Measurements from ENCODE around the gene LRATD1. TPM values are rescaled to one million over a fixed set of nuclear protein-coding genes. Genes with fewer than 3 reads are reported as not detected.

LRATD1 gene
- total RNA-seq (2022) (0.27 and 0.35 TPM in 2 replicates), Bru-seq, nascent RNA (percentile 20 among the genes with signal in this experiment), BruChase-seq, experiment 1, labeled RNA remaining after a 2-hour chase (percentile 32 among the genes with signal in this experiment), BruChase-seq, experiment 2, labeled RNA remaining after a 6-hour chase (percentile 24 among the genes with signal in this experiment)
- long read RNA-seq, result 0 reads

DNA sequence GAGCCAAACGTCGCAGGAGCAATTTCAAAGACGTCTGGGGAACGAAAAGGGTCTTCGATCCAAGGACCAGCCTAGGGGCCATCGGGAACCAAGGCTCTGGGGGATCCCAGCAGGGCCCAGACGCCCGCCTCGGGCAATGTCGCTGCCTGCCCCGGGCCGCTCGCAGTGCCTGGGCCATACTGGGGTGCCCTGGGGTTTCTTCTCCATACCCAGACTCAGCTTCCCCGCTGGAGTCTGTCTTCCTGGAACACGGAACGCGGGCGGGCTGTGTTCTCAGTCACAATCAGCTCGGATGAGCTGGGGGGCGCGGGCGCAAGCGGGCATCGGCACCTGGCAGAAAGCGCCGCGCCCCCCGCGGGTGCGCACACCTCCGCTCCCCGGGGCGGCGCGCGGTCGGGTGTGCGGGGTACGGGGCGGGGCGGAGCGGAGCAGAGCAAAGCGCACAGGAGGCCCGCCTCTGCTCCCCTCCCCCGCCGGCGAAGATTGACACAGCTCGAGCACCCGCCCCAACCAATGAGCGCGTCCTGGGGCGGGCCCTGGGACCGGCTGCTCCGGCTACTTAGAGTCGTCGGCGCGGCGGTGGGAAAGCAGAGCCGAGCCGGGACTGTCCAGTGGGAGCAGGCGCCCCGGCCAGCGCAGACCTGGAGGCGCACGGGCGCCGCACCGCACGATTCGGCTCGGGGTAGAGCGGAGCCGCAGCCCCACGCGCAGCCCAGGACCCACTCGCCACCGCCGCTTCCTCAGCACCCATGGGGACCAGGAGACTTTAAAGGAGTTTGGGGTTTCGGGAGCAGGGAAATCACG lies at the start of gene LRATD1:
Gene LRATD1 (plus strand): TSS at position 585 of the 804 bp plus-strand sequence. CDS start 1,263 bp downstream, outside the sequence.
- CTCF ChIA-PET, result no interaction called here
- Mint-ChIP-seq H3K4me1 (ENCODE audit: low read depth, unreplicated experiment) (no peaks in the 10 kb centered on the region), H3K27me3 (ENCODE audit: insufficient read depth, unreplicated experiment) (peaks cover 26% of the 10 kb centered on the region), H3K4me3 (ENCODE audit: unreplicated experiment) (peak within 1 kb of the TSS; percentile 59), H3K27ac (ENCODE audit: unreplicated experiment) (no peak within 1 kb of the TSS), H3K36me3 (ENCODE audit: insufficient read depth, unreplicated experiment) (no peaks in the 10 kb centered on the region), H3K9me3 (ENCODE audit: unreplicated experiment) (no peaks in the 10 kb centered on the region)
- Histone ChIP-seq H3K9me3 (0 out of 2 replicates have a peak, but pooled peaks cover 2% of the 10 kb centered on the region), H3K4me1 (peaks cover 20% of the 10 kb centered on the region), H3K4me3 (ENCODE audit: low read depth, low read length) (peak within 1 kb of the TSS; percentile 34), H3K27me3 (replicated peaks; ENCODE audit: control insufficient read depth, insufficient read depth, low read length) (peaks cover 15% of the 10 kb centered on the region), H3K36me3 (ENCODE audit: control insufficient read depth, insufficient read depth, low read length) (no peaks in the 10 kb centered on the region)
- TF ChIP-seq CTCF (IDR thresholded peaks at IDR 0.05; ENCODE audit: insufficient read depth in 1 of 2, low read depth in 1 of 2, low read length in 1 of 2, severe bottlenecking in 1 of 2, unreplicated experiment in 1 of 2), result no peak
- intact Hi-C loops (cut with micrococcal nuclease; ENCODE audit: unreplicated experiment), result loop anchor here (10.0 kb wide), 2 partner anchors 272 to 348 kb away; no protein-coding TSS in a partner anchor
- BruUV-seq (replicated peaks), result no TSS peak
- DNase-seq, result peak; percentile 83
- POLR2A ChIA-PET, result no interaction called here

DNA sequence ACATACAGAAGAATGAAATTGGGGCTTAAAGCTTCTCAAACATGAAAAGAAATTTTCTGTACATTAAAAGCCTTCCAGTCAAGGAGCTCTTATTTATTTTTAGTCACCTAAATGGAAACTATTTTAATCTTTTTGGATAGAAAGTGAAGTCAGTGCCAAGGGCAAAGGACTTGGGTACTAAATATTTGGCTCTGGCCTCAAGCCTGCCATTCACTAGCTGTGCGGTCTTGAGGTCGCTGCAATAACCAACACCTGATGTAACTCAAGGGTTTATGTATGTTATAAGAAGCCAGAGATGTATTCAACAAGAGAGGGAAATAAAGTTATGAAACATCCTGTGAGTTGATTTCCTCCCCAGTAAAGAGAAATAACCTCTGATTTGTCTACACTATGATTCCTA lies 49.5 kb upstream of the LRATD1 start:
- Histone ChIP-seq H3K27me3 (replicated peaks; ENCODE audit: control insufficient read depth, insufficient read depth, low read length) (no peaks in the 10 kb centered on the region), H3K4me3 (ENCODE audit: low read depth, low read length) (no peak overlapping the region), H3K36me3 (ENCODE audit: control insufficient read depth, insufficient read depth, low read length) (no peaks in the 10 kb centered on the region), H3K9me3 (no peaks in the 10 kb centered on the region), H3K4me1 (no peaks in the 10 kb centered on the region)
- intact Hi-C loops (cut with micrococcal nuclease; ENCODE audit: unreplicated experiment), result no loop called here
- ChIA-PET CTCF (no interaction called here), POLR2A (no interaction called here)
- DNase-seq, result no peak
- Mint-ChIP-seq H3K4me3 (ENCODE audit: unreplicated experiment) (no peak overlapping the region), H3K4me1 (ENCODE audit: low read depth, unreplicated experiment) (no peaks in the 10 kb centered on the region), H3K36me3 (ENCODE audit: insufficient read depth, unreplicated experiment) (no peaks in the 10 kb centered on the region), H3K27me3 (ENCODE audit: insufficient read depth, unreplicated experiment) (no peaks in the 10 kb centered on the region), H3K9me3 (ENCODE audit: unreplicated experiment) (no peaks in the 10 kb centered on the region), H3K27ac (ENCODE audit: unreplicated experiment) (no peak overlapping the region)
- BruUV-seq (replicated peaks), result no TSS peak
- TF ChIP-seq CTCF (IDR thresholded peaks at IDR 0.05; ENCODE audit: insufficient read depth in 1 of 2, low read depth in 1 of 2, low read length in 1 of 2, severe bottlenecking in 1 of 2, unreplicated experiment in 1 of 2), result no peak

- Mint-ChIP-seq H3K36me3 (ENCODE audit: insufficient read depth, unreplicated experiment) (no peaks in the 10 kb centered on the region), H3K27me3 (ENCODE audit: insufficient read depth, unreplicated experiment) (no peaks in the 10 kb centered on the region), H3K9me3 (ENCODE audit: unreplicated experiment) (no peaks in the 10 kb centered on the region), H3K4me1 (ENCODE audit: low read depth, unreplicated experiment) (no peaks in the 10 kb centered on the region), H3K27ac (ENCODE audit: unreplicated experiment) (no peak overlapping the region), H3K4me3 (ENCODE audit: unreplicated experiment) (no peak overlapping the region)
- Histone ChIP-seq H3K9me3 (no peaks in the 10 kb centered on the region), H3K4me1 (no peaks in the 10 kb centered on the region), H3K36me3 (ENCODE audit: control insufficient read depth, insufficient read depth, low read length) (no peaks in the 10 kb centered on the region), H3K27me3 (replicated peaks; ENCODE audit: control insufficient read depth, insufficient read depth, low read length) (no peaks in the 10 kb centered on the region), H3K4me3 (ENCODE audit: low read depth, low read length) (no peak overlapping the region)
- no peak for TF ChIP-seq CTCF (IDR thresholded peaks at IDR 0.05; ENCODE audit: insufficient read depth in 1 of 2, low read depth in 1 of 2, low read length in 1 of 2, severe bottlenecking in 1 of 2, unreplicated experiment in 1 of 2)
- no TSS peak for BruUV-seq (replicated peaks)
- CTCF ChIA-PET, result no interaction called here
- POLR2A ChIA-PET, result no interaction called here
- intact Hi-C loops (cut with micrococcal nuclease; ENCODE audit: unreplicated experiment), result no loop called here
- no peak for DNase-seq
Observed at GRCh38 chr2:14583802-14584201, 48.7 kb upstream of the LRATD1 start.

Measured in Caco-2 (cell line).